Right hindlimb (tissue), 1 donor: ENCODE data around the gene SEPTIN10.
"Not testable (repeated sequence)": the region's sequence is repeated elsewhere in the genome, so short reads cannot be mapped to it uniquely, and the experiment has no call there.

ENCODE experiments used
- DNase-seq: peaks from one replicate; pipeline ENCODE4 v3.0.0-alpha.2; 2018

The SEPTIN10 gene

GRCh38 chr2:109542384-109542783 is 71.4 kb downstream of the SEPTIN10 start:
- DNase-seq = no peak

GRCh38 chr2:109538546-109538945 is 75.2 kb downstream of the SEPTIN10 start:
- DNase-seq = no peak

- DNase-seq = no peak
Observed at GRCh38 chr2:109537565-109538222, 76.1 kb downstream of the SEPTIN10 start.

GRCh38 chr2:109536556-109536955 is 77.2 kb downstream of the SEPTIN10 start:
- not testable (repeated sequence) for DNase-seq

- no peak for DNase-seq
Observed at GRCh38 chr2:109535217-109535946, 78.4 kb downstream of the SEPTIN10 start.

GRCh38 chr2:109533823-109534222 is 79.9 kb downstream of the SEPTIN10 start:
- no peak for DNase-seq

- DNase-seq = no peak
Observed at GRCh38 chr2:109532728-109533076, 81.1 kb downstream of the SEPTIN10 start.

- DNase-seq = no peak
Observed at GRCh38 chr2:109531896-109532727, 81.7 kb downstream of the SEPTIN10 start.

GRCh38 chr2:109531221-109531620 is 82.5 kb downstream of the SEPTIN10 start:
- no peak for DNase-seq

GRCh38 chr2:109530712-109531111 is 83.1 kb downstream of the SEPTIN10 start:
- no peak for DNase-seq

GRCh38 chr2:109529532-109530449 is 84.0 kb downstream of the SEPTIN10 start:
- no peak for DNase-seq

- DNase-seq = no peak
Observed at GRCh38 chr2:109528811-109529501, 84.8 kb downstream of the SEPTIN10 start.

- DNase-seq = no peak
Observed at GRCh38 chr2:109527846-109528705, 85.7 kb downstream of the SEPTIN10 start.

GRCh38 chr2:109527079-109527478 is 86.7 kb downstream of the SEPTIN10 start:
- no peak for DNase-seq

GRCh38 chr2:109526442-109526970 is 87.3 kb downstream of the SEPTIN10 start:
- no peak for DNase-seq

- no peak for DNase-seq
Observed at GRCh38 chr2:109525836-109526235, 87.9 kb downstream of the SEPTIN10 start.

GRCh38 chr2:109523536-109524361 is 90.0 kb downstream of the SEPTIN10 start:
- DNase-seq = no peak

GRCh38 chr2:109523121-109523520 is 90.6 kb downstream of the SEPTIN10 start:
- DNase-seq = no peak

GRCh38 chr2:109522063-109522374 is 91.7 kb downstream of the SEPTIN10 start:
- DNase-seq = no peak
